HepG2 (cell line): Measurements from ENCODE around the gene TK2. TPM values are rescaled to one million over a fixed set of nuclear protein-coding genes. Genes with fewer than 3 reads are reported as not detected.

ENCODE experiments used
- CREBL2 ChIP-seq: sonication (generic); formaldehyde crosslinking; IDR thresholded peaks from 2 replicates; pipeline ENCODE4 v1.8.1; 2023; ENCODE audit warnings: missing genetic modification reagents, mild to moderate bottlenecking, borderline replicate concordance
- FOXA1 ChIP-seq, 2 experiments: fragments of 450-650 bp in 1 of 2; sonication (generic) in 1 of 2; formaldehyde crosslinking in 1 of 2; IDR thresholded peaks; 2 replicates each; pipeline versions ENCODE4 v1.4.0 to v1.6.1; 2016 to 2020; ENCODE audit warnings: missing genetic modification reagents in 1 of 2
- HDAC1 ChIP-seq: sonication (generic); formaldehyde crosslinking; IDR thresholded peaks from 2 replicates; pipeline ENCODE4 v1.5.1; 2020; ENCODE audit warnings: mild to moderate bottlenecking, missing genetic modification reagents
- HOXA7 ChIP-seq: sonication (generic); formaldehyde crosslinking; IDR thresholded peaks from 2 replicates; pipeline ENCODE4 v1.8.1; 2022; ENCODE audit warnings: mild to moderate bottlenecking, missing genetic modification reagents, moderate library complexity
- KLF9 ChIP-seq: IDR thresholded peaks from 2 replicates; pipeline ENCODE4 v1.6.1; 2016; ENCODE audit warnings: low read depth
- MAFG ChIP-seq: sonication (generic); formaldehyde crosslinking; IDR thresholded peaks from 2 replicates; pipeline ENCODE4 v1.5.1; 2020; ENCODE audit warnings: mild to moderate bottlenecking, missing genetic modification reagents
- NFYB ChIP-seq: sonication (generic); formaldehyde crosslinking; IDR thresholded peaks from 2 replicates; pipeline ENCODE4 v1.4.0; 2020; ENCODE audit warnings: missing genetic modification reagents
- ONECUT2 ChIP-seq: sonication (generic); formaldehyde crosslinking; IDR thresholded peaks from 2 replicates; pipeline ENCODE4 v1.4.0; 2020; ENCODE audit warnings: missing genetic modification reagents
- PHF8 ChIP-seq: sonication (generic); formaldehyde crosslinking; IDR thresholded peaks from 2 replicates; pipeline ENCODE4 v1.5.0; 2020; ENCODE audit warnings: missing genetic modification reagents
- RERE ChIP-seq: IDR thresholded peaks from 2 replicates; pipeline ENCODE4 v1.6.1; 2016; ENCODE audit warnings: low read depth, missing genetic modification reagents, missing compliant biosample characterization
- SATB2 ChIP-seq: sonication (generic); formaldehyde crosslinking; IDR thresholded peaks from 2 replicates; pipeline ENCODE4 v1.5.0; 2020; ENCODE audit warnings: missing genetic modification reagents
- ZBTB2 ChIP-seq: sonication (generic); formaldehyde crosslinking; IDR thresholded peaks from 2 replicates; pipeline ENCODE4 v1.8.0; 2022; ENCODE audit warnings: low read depth, missing genetic modification reagents
- ZBTB21 ChIP-seq: sonication (generic); formaldehyde crosslinking; IDR thresholded peaks from 2 replicates; pipeline ENCODE4 v1.4.0; 2020; ENCODE audit warnings: missing genetic modification reagents
- ZBTB34 ChIP-seq: sonication (generic); formaldehyde crosslinking; IDR thresholded peaks from 2 replicates; pipeline ENCODE4 v1.8.0; 2022; ENCODE audit warnings: mild to moderate bottlenecking, missing genetic modification reagents
- ZMYM2 ChIP-seq: sonication (generic); formaldehyde crosslinking; IDR thresholded peaks from 2 replicates; pipeline ENCODE4 v1.8.0; 2022; ENCODE audit warnings: mild to moderate bottlenecking, missing genetic modification reagents
- ZNF121 ChIP-seq: sonication (generic); formaldehyde crosslinking; IDR thresholded peaks from 2 replicates; pipeline ENCODE4 v1.5.0; 2020; ENCODE audit warnings: mild to moderate bottlenecking, missing genetic modification reagents
- ZNF136 ChIP-seq: sonication (generic); formaldehyde crosslinking; IDR thresholded peaks from 2 replicates; pipeline ENCODE4 v1.8.1; 2022; ENCODE audit warnings: low read depth, mild to moderate bottlenecking, moderate library complexity, missing genetic modification reagents
- ZNF138 ChIP-seq: sonication (generic); formaldehyde crosslinking; IDR thresholded peaks from 2 replicates; pipeline ENCODE4 v1.5.0; 2020; ENCODE audit warnings: mild to moderate bottlenecking, low read depth, missing genetic modification reagents
- ZNF501 ChIP-seq: sonication (generic); formaldehyde crosslinking; IDR thresholded peaks from 2 replicates; pipeline ENCODE4 v1.5.1; 2020; ENCODE audit warnings: mild to moderate bottlenecking, moderate library complexity, missing genetic modification reagents
- ZNF605 ChIP-seq: sonication (generic); formaldehyde crosslinking; IDR thresholded peaks from 2 replicates; pipeline ENCODE4 v1.8.0; 2022; ENCODE audit warnings: mild to moderate bottlenecking, missing genetic modification reagents
- ZNF644 ChIP-seq: IDR thresholded peaks from 2 replicates; pipeline ENCODE4 v1.6.1; 2016; ENCODE audit warnings: low read depth
- ZNF672 ChIP-seq: sonication (generic); formaldehyde crosslinking; IDR thresholded peaks from 2 replicates; pipeline ENCODE4 v1.8.1; 2022; ENCODE audit warnings: missing genetic modification reagents
- polyA plus RNA-seq, 8 experiments: library from polyadenylated mRNA; depleted of rRNA in 3 of 8; stranded (reverse) in 7 of 8; unstranded in 1 of 8; fragments of >200 nt; fragmentation: Illumina TruSeq in 4 of 8; extraction: Trizol in 4 of 8; gene quantifications; 2 replicates each; pipeline versions ENCODE4 v1.2.1 to v1.2.3, GENCODE V29; 2011 to 2016; ENCODE audit warnings: low read depth in 4 of 8, missing spikeins in 1 of 8, mixed read lengths in 1 of 8; ENCODE audit not compliant: insufficient read depth in 1 of 8
- total RNA-seq, 5 experiments: library from RNA; depleted of rRNA; stranded (reverse); fragments of >200 nt; fragmentation: Illumina TruSeq; extraction: Trizol; gene quantifications; 2 replicates each; pipeline ENCODE4 v1.2.3, GENCODE V29; 2016; ENCODE audit warnings: low read depth in 1 of 5

TK2 gene
- total and polyA plus RNA-seq, 2 of the 13 experiments (the other 11 are each of a cell fraction or from before 2014, with no cell fraction given), result 18.7 to 21.0 TPM

GRCh38 chr16:66512272-66513110 is 37.4 kb downstream of the TK2 start (continued):
- TF ChIP-seq ZNF136 (CRISPR knock-in tag) (no peak), PHF8 (CRISPR knock-in tag) (no peak), ZNF121 (peak; percentile 86), ZMYM2 (CRISPR knock-in tag) (peak; percentile 48; the same call in 1 of the 2 replicates), ZNF138 (no peak), HDAC1 (CRISPR knock-in tag) (peak; percentile 63), ZBTB21 (no peak; the same call in 1 of the 2 replicates), RERE (CRISPR knock-in tag) (no peak), FOXA1 (IDR thresholded peaks at IDR 0.05) (no peak), FOXA1 (CRISPR knock-in tag; IDR thresholded peaks at IDR 0.05) (no peak), ZBTB2 (no peak), NFYB (CRISPR knock-in tag) (no peak), SATB2 (CRISPR knock-in tag) (no peak), ONECUT2 (CRISPR knock-in tag) (no peak), ZNF672 (no peak), ZNF605 (CRISPR knock-in tag) (0 out of 2 replicates have a peak, but pooled peaks have one; percentile 16), HOXA7 (CRISPR knock-in tag) (no peak), MAFG (CRISPR knock-in tag) (no peak), ZNF501 (CRISPR knock-in tag) (peak; percentile 65; the same call in 1 of the 2 replicates), CREBL2 (no peak), KLF9 (no peak), ZNF644 (0 out of 2 replicates have a peak, but pooled peaks have one; percentile 36), ZBTB34 (no peak; the same call in 1 of the 2 replicates)
